GM12891 (cell line): ENCODE measurements around the gene ZNF597. TPM values are rescaled to one million over a fixed set of nuclear protein-coding genes. Genes with fewer than 3 reads are reported as not detected.

Source experiments
- DNase-seq: peaks from one replicate; pipeline ENCODE4 v3.0.0; 2011; ENCODE audit warnings: low spot score; ENCODE audit not compliant: insufficient read length
- FAIRE-seq: peaks from 2 replicates; lab custom pipeline; 2011; peaks lifted over from hg19 to GRCh38; lab: Jason Lieb, UNC
- PAX5 ChIP-seq: IDR thresholded peaks from 2 replicates; pipeline ENCODE4 v1.6.1; 2011; ENCODE audit warnings: low read length, moderate library complexity, mild to moderate bottlenecking; ENCODE audit not compliant: insufficient read depth, severe bottlenecking
- POLR2A ChIP-seq: IDR thresholded peaks from 2 replicates; pipeline ENCODE4 v1.6.1; 2011; ENCODE audit warnings: low read depth, low read length, control low read depth
- POLR2AphosphoS5 ChIP-seq: IDR thresholded peaks from 2 replicates; pipeline ENCODE4 v1.6.1; 2011; ENCODE audit warnings: low read depth, low read length, control low read depth
- POU2F2 ChIP-seq: IDR thresholded peaks from 2 replicates; pipeline ENCODE4 v1.6.1; 2011; ENCODE audit warnings: low read depth, mild to moderate bottlenecking, control low read depth, low read length, moderate library complexity
- SPI1 ChIP-seq: IDR thresholded peaks from 2 replicates; pipeline ENCODE4 v1.6.1; 2011; ENCODE audit warnings: low read depth, low read length, control low read depth
- TAF1 ChIP-seq: IDR thresholded peaks from 2 replicates; pipeline ENCODE4 v1.6.1; 2011; ENCODE audit warnings: low read depth, low read length, control low read depth
- polyA plus RNA-seq: library from polyadenylated mRNA; unstranded; fragments of >200 nt; gene quantifications from one replicate; pipeline ENCODE4 v1.2.1, GENCODE V29; 2012; ENCODE audit warnings: low read depth, missing spikeins, inconsistent platforms; ENCODE audit not compliant: missing spikeins

The ZNF597 gene
- 1.5 TPM for polyA plus RNA-seq

GRCh38 chr16:3443108-3444031 is at the start of gene ZNF597, which contains the start of gene NAA60:
TSS of gene ZNF597 (minus strand) at chr16:3443504. CDS start at chr16:3443153, 351 bp downstream.
TSS of gene NAA60 (plus strand) at chr16:3443680. CDS start at chr16:3476228, 32,548 bp downstream.
- FAIRE-seq: peak; percentile 84

GRCh38 chr16:3492356-3492755 is 49.1 kb upstream of the ZNF597 start:
- no peak for DNase-seq
- TF ChIP-seq POLR2AphosphoS5 (no peak), TAF1 (no peak), PAX5 (no peak), POLR2A (no peak), POU2F2 (no peak), SPI1 (no peak)
- no peak for FAIRE-seq

More at GRCh38 chr16:3443108-3444031, at the start of gene ZNF597, which contains the start of gene NAA60:
- TF ChIP-seq PAX5: no peak
- TF ChIP-seq POU2F2: 0 out of 2 replicates have a peak, but pooled peaks have one; percentile 41
- TF ChIP-seq POLR2A: peak; percentile 12; the same call in 1 of the 2 replicates
- TF ChIP-seq SPI1: peak; percentile 48
- TF ChIP-seq POLR2AphosphoS5: no peak
- TF ChIP-seq TAF1: peak; percentile 92
- peak; percentile 58 for DNase-seq

- no peak for DNase-seq
- TF ChIP-seq POLR2A: no peak
- no peak for TF ChIP-seq POLR2AphosphoS5
- TF ChIP-seq PAX5: no peak
- TF ChIP-seq POU2F2: no peak
- no peak for TF ChIP-seq SPI1
- TF ChIP-seq TAF1: no peak
- FAIRE-seq: no peak
These were observed 47.8 kb upstream of the ZNF597 start for GRCh38 chr16:3490911-3491629.

GRCh38 chr16:3488801-3489200 is 45.5 kb upstream of the ZNF597 start:
- TF ChIP-seq POLR2AphosphoS5 (no peak), POU2F2 (no peak), PAX5 (no peak), SPI1 (no peak), POLR2A (no peak), TAF1 (no peak)

GRCh38 chr16:3487521-3488410 is 44.5 kb upstream of the ZNF597 start:
- DNase-seq: no peak
- TF ChIP-seq POLR2A (no peak), POU2F2 (no peak), POLR2AphosphoS5 (no peak), TAF1 (no peak), PAX5 (no peak), SPI1 (no peak)
- FAIRE-seq: no peak

More at GRCh38 chr16:3488801-3489200, 45.5 kb upstream of the ZNF597 start:
- FAIRE-seq (no peak), DNase-seq (no peak)

GRCh38 chr16:3486506-3487215 is 43.4 kb upstream of the ZNF597 start:
- FAIRE-seq (no peak), DNase-seq (no peak)
- TF ChIP-seq POLR2AphosphoS5: no peak

- no peak for DNase-seq
- FAIRE-seq: no peak
- TF ChIP-seq SPI1: no peak
- no peak for TF ChIP-seq POU2F2
- no peak for TF ChIP-seq POLR2A
These were observed 42.7 kb upstream of the ZNF597 start for GRCh38 chr16:3485821-3486505.

GRCh38 chr16:3485097-3485745 is 41.9 kb upstream of the ZNF597 start:
- TF ChIP-seq POLR2AphosphoS5: 0 out of 2 replicates have a peak, but pooled peaks have one; percentile 24
- no peak for TF ChIP-seq TAF1
- FAIRE-seq (no peak), DNase-seq (no peak)
